ENCODE results near the gene ACOX2. TPM values are rescaled to one million over a fixed set of nuclear protein-coding genes. Genes with fewer than 3 reads are reported as not detected.

Gene ACOX2
- total RNA-seq, 2 donors from 2014 or later: 20.8 to 22.2 TPM

- no peak overlapping the region for H3K4me3 ChIP-seq
- H3K27me3 ChIP-seq (replicated peaks; ENCODE audit: insufficient read depth): no peaks in the 10 kb centered on the region
- H3K4me1 ChIP-seq (ENCODE audit: control insufficient read depth in 1 of 2, low read depth in 2 of 2): no peaks in the 10 kb centered on the region
- H3K36me3 ChIP-seq: no peaks in the 10 kb centered on the region
- no peaks in the 10 kb centered on the region for H3K9me3 ChIP-seq
- TF ChIP-seq CTCF (IDR thresholded peaks at IDR 0.05): no peak
- no peak for ATAC-seq (ENCODE audit: insufficient number of reproducible peaks, low FRiP score, low read depth)
- H3K27ac ChIP-seq: no peak overlapping the region
- no peak for DNase-seq (ENCODE audit: low spot score)
These were observed 29.6 kb upstream of the ACOX2 start for GRCh38 chr3:58566398-58567250.

GRCh38 chr3:58565621-58566397 is 28.8 kb upstream of the ACOX2 start:
- H3K4me1 ChIP-seq (ENCODE audit: control insufficient read depth in 1 of 2, low read depth in 2 of 2): no peaks in the 10 kb centered on the region
- H3K27me3 ChIP-seq (replicated peaks; ENCODE audit: insufficient read depth): no peaks in the 10 kb centered on the region
- no peaks in the 10 kb centered on the region for H3K9me3 ChIP-seq
- ATAC-seq (ENCODE audit: insufficient number of reproducible peaks, low FRiP score, low read depth): no peak
- no peak overlapping the region for H3K4me3 ChIP-seq
- no peak for DNase-seq (ENCODE audit: low spot score)
- TF ChIP-seq CTCF (IDR thresholded peaks at IDR 0.05): no peak
- no peaks in the 10 kb centered on the region for H3K36me3 ChIP-seq
- no peak overlapping the region for H3K27ac ChIP-seq

GRCh38 chr3:58564456-58565160 is 27.6 kb upstream of the ACOX2 start:
- Histone ChIP-seq H3K9me3 (no peaks in the 10 kb centered on the region), H3K4me1 (ENCODE audit: control insufficient read depth in 1 of 2, low read depth in 2 of 2) (no peaks in the 10 kb centered on the region), H3K36me3 (no peaks in the 10 kb centered on the region), H3K27me3 (replicated peaks; ENCODE audit: insufficient read depth) (no peaks in the 10 kb centered on the region), H3K4me3 (no peak overlapping the region), H3K27ac (no peak overlapping the region)
- no peak for TF ChIP-seq CTCF (IDR thresholded peaks at IDR 0.05)
- DNase-seq (ENCODE audit: low spot score) (no peak), ATAC-seq (ENCODE audit: insufficient number of reproducible peaks, low FRiP score, low read depth) (no peak)

GRCh38 chr3:58564054-58564453 is 27.1 kb upstream of the ACOX2 start:
- DNase-seq (ENCODE audit: low spot score) (no peak), ATAC-seq (ENCODE audit: insufficient number of reproducible peaks, low FRiP score, low read depth) (no peak)
- Histone ChIP-seq H3K27me3 (replicated peaks; ENCODE audit: insufficient read depth) (no peaks in the 10 kb centered on the region), H3K36me3 (no peaks in the 10 kb centered on the region), H3K4me1 (ENCODE audit: control insufficient read depth in 1 of 2, low read depth in 2 of 2) (no peaks in the 10 kb centered on the region), H3K4me3 (no peak overlapping the region), H3K27ac (no peak overlapping the region), H3K9me3 (no peaks in the 10 kb centered on the region)
- TF ChIP-seq CTCF (IDR thresholded peaks at IDR 0.05): no peak
